Measurements from ENCODE around the gene KLHL17. TPM values are rescaled to one million over a fixed set of nuclear protein-coding genes. Genes with fewer than 3 reads are reported as not detected.
"Not testable (repeated sequence)": the region's sequence is repeated elsewhere in the genome, so short reads cannot be mapped to it uniquely, and the experiment has no call there.

KLHL17 gene
- total RNA-seq, 2 donors from 2014 or later: 5.7 to 8.2 TPM

GRCh38 chr1:944341-945325 lies 15.8 kb upstream of the KLHL17 start:
- DNase-seq (peak; percentile 70), ATAC-seq (peak; percentile 19 to 25)
- intact Hi-C loops (cut with DNase I): no loop called here

DNA sequence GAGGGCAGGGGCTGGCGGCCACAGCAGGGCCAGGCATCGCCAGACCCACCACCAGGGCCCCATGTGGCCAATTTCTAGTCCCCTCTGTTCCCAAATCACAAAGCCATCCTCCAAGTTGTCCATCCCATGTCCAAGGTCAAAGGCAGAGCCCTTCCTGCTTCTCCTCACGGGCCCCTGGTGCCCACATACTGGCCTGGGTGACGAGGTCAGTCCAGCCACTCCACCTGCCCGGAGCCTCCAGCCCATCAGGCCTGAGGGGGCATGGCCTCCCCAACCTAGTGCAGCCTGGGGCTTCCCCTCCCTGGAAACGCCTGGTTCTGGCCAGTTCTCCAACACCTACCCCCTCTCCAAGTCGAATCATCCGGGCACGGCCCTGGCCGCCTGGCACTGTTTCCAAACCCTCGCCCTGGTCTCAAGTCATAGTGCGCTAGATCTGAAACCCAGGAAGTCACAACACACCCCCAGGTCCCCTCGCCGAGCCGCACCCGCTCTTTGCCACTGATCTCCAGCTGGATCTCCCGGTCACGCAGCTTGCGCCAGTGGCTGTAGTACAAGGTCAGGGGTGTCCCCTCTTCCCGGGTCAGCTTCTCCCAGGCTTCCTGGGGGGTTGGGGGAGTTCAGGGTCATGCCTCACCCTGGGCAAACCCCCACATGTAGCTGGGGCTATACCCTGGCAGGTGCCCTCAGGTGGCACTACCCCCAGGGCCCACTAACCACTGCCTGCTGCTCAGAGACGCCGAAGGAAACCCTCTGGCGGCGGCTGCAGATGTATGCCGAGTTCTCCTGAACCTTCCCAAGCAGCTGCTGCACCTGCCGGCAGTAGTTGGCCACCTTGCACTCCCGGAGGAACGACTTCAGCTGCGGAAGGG lies 14.5 kb upstream of the KLHL17 start:
- ATAC-seq: no peak
- intact Hi-C loops (cut with DNase I): no loop called here
- DNase-seq: no peak

- intact Hi-C loops (cut with DNase I); DNase-seq; ATAC-seq: not testable (repeated sequence)
Measured at GRCh38 chr1:946811-947210, 13.6 kb upstream of the KLHL17 start.

DNA sequence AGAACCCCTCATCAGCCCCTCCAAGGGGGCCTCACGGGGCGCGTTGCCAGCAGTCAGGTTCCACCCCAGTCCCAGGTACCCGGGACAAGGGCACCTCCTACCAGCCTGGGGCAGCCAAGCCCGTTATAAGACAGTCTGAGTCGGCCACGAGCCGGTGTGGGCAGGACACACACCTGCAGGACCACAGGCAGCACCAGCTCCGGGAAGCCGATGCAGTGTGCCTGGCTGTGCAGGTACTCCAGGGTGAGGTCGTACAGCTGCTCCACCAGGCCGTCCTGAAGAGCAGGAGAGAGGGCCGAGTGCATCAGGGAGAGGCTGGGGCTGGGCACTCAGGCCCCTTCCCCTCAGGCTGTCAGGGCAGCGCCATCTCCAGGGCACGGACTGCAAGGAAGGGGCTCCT lies 12.4 kb upstream of the KLHL17 start:
- DNase-seq: no peak
- ATAC-seq: no peak
- intact Hi-C loops (cut with DNase I): no loop called here

GRCh38 chr1:950268-950667 lies 10.1 kb upstream of the KLHL17 start:
- intact Hi-C loops (cut with DNase I): no loop called here
- DNase-seq (no peak), ATAC-seq (no peak)

- intact Hi-C loops (cut with DNase I): no loop called here
- no peak for DNase-seq
- ATAC-seq: no peak
Measured at GRCh38 chr1:950881-951280, 9.5 kb upstream of the KLHL17 start.

DNA sequence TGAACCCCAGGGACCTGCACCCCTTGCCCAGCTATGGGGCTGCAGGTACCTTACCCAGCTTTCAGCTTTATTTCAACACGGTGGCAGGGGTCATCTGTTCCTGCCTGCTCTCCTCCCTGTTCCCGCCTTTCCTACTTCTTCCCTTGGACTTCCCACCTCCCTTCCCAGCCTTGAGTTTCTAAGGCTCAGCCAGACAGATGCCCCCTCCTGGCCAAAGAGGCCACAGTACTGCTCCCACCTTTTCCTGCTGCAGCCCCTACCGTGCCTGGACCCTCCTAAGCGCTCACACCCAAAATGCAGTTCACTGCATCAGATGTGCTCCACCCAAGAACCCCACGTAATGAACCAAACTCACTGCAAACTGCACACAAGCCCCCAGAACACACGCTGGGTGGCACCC lies 9.0 kb upstream of the KLHL17 start:
- intact Hi-C loops (cut with DNase I): no loop called here
- ATAC-seq: no peak
- DNase-seq: no peak

- no peak for DNase-seq
- no peak for ATAC-seq
- intact Hi-C loops (cut with DNase I): no loop called here
Measured at GRCh38 chr1:952201-952600, 8.2 kb upstream of the KLHL17 start.

DNA sequence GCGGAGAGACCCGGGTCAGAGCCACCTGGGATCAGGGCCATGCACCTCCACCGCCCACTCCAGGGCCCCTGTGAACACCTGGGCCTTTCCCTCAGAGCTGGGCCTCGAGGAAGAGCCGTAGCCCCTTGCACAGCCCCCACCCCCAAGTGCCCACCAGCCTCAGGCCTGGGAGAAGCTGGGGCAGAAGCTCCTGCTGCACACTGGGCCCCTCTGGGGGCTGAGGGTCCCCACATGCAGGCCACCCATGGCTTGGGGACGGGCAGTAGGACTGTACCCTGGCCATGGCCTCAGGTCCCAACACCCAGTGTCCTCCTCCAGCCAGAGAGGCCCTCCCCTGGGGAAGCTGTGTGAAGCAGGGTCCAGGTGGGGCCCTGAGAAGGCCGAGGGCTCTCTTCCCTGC lies 7.8 kb upstream of the KLHL17 start:
- intact Hi-C loops (cut with DNase I): no loop called here

DNA sequence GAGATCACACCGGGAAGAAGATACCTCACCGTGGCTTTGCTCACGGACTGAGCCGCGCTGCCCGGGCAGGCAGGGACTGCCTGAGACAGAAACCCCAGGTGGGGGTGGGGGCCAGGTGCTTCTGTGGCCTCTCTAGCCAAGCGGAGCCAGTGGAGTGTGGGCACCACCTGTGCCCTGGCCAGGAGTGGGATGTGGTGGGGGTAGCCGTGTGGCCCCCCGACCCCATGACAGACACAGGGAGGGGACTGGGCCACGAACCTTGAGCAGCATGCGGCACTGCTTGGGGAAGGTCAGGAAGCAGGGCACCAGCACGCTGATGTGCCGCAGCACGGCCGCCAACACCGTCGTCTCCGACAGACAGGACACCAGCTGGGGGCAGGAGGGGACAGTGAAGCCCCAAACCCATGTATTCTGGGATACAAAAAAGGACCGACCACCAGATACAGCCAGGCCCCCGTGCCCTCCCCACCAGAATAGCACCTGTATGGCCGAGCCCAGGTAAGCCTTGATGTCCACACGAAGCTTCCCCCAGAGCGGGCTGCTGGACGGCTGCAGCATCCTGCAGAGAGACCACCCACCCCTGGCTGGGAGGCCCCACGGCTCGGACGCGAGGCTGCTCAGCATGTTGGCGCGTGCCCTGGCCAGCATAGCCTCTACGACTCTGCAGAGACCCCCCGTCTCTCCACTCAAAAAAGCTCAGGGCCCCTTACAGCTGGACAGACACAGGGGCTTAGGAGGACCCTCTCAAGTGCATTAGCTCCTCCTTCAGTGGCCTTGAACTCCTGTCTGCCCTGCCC lies 6.7 kb upstream of the KLHL17 start:
- ATAC-seq (no peak), DNase-seq (no peak)
- intact Hi-C loops (cut with DNase I): no loop called here

More for the DNA sequence above, 7.8 kb upstream of the KLHL17 start:
- DNase-seq: no peak
- no peak for ATAC-seq

GRCh38 chr1:954927-955326 lies 5.5 kb upstream of the KLHL17 start:
- intact Hi-C loops (cut with DNase I): no loop called here
- ATAC-seq (no peak), DNase-seq (no peak)

GRCh38 chr1:955474-955873 lies 4.9 kb upstream of the KLHL17 start:
- DNase-seq: no peak
- no peak for ATAC-seq
- intact Hi-C loops (cut with DNase I): no loop called here

GRCh38 chr1:956636-957035 lies 3.7 kb upstream of the KLHL17 start:
- DNase-seq (no peak), ATAC-seq (no peak)
- intact Hi-C loops (cut with DNase I): no loop called here

GRCh38 chr1:958823-959730 lies 1.3 kb upstream of the KLHL17 start, which contains the start of gene NOC2L:
Gene NOC2L, minus strand, starts transcription at chr1:959256. Its CDS starts 16 bp downstream, at chr1:959240.
- ATAC-seq (peak; percentile 95 to 96), DNase-seq (peak; percentile 94)
- intact Hi-C loops (cut with DNase I): no loop called here

- intact Hi-C loops (cut with DNase I): loop anchor here in 1 of 2 donors (2.0 kb wide), 1 partner anchor 53 kb away; no protein-coding TSS in a partner anchor
- ATAC-seq: peak; percentile 4 to 17
Measured at GRCh38 chr1:959731-960362, 537 bp upstream of the KLHL17 start.

DNA sequence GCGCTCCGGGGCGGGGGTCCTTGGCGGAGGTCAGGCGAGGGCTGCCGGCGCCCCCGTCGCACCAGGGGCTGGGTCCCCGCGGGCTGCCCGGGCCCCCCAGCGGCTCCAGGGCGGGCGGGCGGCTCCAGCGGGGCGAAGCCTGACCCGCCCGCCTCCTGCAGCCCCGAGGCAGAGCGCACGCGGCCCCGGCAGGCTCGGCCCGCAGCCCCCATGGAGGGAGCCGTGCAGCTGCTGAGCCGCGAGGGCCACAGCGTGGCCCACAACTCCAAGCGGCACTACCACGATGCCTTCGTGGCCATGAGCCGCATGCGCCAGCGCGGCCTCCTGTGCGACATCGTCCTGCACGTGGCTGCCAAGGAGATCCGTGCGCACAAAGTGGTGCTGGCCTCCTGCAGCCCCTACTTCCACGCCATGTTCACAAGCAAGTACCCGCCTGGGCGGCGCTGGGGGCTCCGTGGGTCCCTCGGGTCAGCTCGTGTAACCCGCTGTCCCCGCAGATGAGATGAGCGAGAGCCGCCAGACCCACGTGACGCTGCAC lies 817 bp downstream of the KLHL17 start:
- intact Hi-C loops (cut with DNase I): loop anchor here in 1 of 2 donors (2.0 kb wide), 1 partner anchor 54 kb away; no protein-coding TSS in a partner anchor
- DNase-seq (no peak), ATAC-seq (no peak)

More at GRCh38 chr1:959731-960362, 537 bp upstream of the KLHL17 start:
- DNase-seq: no peak

All from left cardiac atrium (tissue), 4 donors.